GM20000 (cell line): Measurements from ENCODE around the gene DOC2A.

Source experiments
- DNase-seq: peaks from one replicate; pipeline ENCODE4 v3.0.0; 2012; ENCODE audit warnings: low spot score
- CTCF ChIP-seq: IDR thresholded peaks from 2 replicates; pipeline ENCODE4 v1.5.1; 2012; ENCODE audit warnings: mild to moderate bottlenecking, control low read depth; ENCODE audit errors: extremely low read depth, missing control alignments

Gene DOC2A

DNA sequence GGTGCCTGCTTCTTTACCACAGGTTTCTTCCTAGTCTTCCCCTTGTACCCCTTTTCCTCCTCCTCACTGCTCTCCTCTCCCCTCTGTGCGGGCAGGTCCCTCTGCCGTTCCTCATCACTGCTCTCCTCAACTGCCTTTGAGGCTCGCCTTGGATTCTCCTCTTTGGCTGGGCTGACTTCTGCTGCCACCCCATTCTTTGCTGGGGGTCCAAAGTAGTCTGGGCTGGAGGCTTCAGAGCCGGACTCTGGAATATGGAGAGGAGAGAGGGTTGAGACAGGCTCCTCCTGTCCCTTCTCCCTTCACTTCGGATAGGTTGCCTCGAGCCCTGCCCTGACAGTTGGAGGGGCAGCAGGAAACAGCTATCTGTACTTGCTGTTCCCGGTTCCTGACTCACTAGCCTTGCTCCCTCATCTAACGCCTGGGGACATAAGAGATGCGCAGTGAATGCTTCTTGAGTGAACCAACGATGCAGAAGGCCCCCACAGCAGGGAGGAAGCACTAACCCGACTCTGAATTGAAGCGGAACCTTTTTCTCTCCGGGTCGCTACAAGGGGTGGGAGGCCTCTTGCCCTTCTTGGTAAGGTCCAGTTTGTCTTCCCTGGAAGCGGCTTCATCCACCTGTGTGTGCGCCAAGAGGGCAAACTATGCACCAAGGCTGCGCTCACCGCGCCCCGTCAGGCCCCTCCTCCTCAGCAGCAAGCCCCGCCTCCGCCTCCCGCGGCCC is 16.1 kb downstream of the DOC2A start:
- no peak for TF ChIP-seq CTCF
- DNase-seq: peak; percentile 87

DNA sequence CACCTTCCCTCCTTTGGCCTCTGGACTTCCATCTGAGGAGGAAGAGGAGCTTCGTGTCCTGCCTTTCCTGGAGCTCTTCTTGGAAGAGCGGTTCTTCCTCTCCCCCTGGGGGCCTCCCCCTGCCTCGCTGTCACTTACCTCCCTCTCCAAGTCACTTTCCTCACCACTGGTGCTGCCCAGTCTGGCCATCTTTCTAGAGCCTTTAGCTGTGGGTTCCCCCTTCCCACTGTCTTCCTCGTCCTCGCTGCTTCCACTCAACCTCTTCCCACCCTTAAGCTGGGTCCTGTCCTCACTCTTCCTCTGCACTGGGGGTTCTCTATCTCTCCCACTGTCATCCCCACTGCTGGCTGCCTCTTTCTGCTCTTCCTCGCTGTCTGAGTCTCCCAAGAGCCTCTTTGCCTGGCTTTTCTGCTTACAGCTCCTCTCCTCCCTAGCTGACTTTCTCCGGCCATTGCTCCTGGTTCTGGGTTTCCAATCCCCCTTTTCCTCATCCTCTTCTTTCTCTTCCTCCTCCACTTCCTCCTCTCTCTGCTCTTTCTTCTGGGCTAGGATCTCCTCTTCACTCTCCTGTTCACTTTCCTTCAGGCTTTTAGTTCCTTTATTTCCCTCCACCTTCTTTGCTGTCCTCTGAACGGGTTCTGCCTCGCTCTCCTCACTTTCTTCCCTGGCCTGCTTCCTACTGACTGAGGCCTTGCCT is 16.8 kb downstream of the DOC2A start:
- no peak for DNase-seq
- TF ChIP-seq CTCF: no peak

- no peak for DNase-seq
- TF ChIP-seq CTCF: no peak
These were observed 17.5 kb downstream of the DOC2A start for GRCh38 chr16:29993191-29993902.

DNA sequence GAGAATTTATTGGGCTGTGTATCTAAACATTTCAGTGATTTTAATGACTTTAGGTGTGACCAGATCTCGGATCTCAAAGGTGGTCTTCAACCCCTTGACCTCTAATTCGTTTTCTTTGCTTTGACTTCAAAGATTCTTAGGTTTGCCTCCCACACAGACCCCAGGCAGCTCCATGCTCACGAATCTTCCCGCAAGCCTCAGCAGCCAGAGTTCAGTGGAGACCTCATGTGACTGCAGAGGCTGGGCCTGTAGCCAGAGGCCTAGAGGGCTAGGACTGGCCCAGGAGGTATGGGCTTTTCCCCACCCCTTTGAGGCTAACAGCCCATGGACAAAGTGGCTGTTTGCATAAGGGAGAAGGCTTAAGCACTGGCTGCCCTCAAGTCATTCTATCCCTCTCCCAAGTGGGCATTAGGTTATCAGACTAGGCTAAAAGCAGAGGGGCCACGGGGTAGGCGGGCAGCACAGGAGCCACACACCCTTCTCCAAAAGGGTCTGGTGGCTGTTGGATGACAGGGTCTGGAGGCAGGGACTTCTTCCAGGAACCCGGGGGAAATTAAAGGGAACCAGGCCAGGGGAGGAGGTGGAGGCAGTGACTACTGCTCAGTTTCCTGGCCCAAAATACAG is 18.4 kb downstream of the DOC2A start:
- TF ChIP-seq CTCF: no peak
- DNase-seq: no peak

DNA sequence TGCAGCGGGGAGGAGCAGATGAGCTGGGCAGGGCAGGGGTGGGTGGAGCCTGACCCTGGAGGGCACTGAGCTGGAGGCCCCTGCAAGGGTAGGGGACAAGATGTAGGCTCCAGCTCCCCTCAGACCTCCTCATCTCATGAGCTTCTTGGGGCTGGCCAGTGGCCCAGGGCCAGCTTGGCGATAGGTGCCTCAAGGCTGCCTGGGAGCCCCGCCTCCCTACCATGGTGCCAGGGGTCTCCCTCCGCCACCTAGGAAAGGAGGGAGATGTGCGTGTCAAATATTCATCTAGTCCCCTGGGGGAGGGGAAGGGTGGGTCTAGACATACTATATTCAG is 19.3 kb downstream of the DOC2A start:
- no peak for TF ChIP-seq CTCF
- no peak for DNase-seq

DNA sequence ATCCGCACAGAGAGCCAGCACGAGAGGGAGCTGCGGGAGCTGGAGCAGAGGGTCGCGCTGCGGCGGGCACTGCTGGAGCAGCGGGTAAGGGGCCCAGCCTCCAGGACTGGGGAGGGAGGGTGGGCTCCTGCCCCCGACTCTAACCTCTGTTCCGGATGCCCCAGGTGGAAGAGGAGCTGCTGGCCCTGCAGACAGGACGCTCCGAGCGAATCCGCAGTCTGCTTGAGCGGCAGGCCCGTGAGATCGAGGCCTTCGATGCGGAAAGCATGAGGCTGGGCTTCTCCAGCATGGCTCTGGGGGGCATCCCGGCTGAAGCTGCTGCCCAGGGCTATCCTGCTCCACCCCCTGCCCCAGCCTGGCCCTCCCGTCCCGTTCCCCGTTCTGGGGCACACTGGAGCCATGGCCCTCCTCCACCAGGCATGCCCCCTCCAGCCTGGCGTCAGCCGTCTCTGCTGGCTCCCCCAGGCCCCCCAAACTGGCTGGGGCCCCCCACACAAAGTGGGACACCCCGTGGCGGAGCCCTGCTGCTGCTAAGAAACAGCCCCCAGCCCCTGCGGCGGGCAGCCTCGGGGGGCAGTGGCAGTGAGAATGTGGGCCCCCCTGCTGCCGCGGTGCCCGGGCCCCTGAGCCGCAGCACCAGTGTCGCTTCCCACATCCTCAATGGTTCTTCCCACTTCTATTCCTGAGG is 19.8 kb downstream of the DOC2A start:
- no peak for TF ChIP-seq CTCF
- no peak for DNase-seq

DNA sequence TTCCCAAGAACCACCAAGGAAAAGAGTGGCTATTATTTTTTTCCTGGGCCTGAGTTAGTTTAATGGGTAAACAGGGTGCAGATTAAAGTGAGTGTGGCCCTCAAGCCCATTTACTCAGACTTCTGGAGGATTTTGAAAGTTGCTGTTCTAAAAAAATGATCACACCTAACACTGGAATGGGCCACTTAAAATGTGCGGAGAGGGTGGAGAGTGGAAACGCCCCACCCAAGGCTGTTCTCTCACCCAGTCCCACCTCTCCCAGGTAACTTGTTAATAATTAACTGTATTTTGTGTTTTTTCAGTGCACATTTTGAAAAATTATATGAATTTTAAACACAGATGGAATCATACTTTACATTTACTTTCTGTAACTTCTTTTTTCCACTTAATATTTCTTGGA is 20.8 kb downstream of the DOC2A start:
- DNase-seq: no peak
- no peak for TF ChIP-seq CTCF
